NOMO-1 (cell line): ENCODE results near the gene SPINT2.
"Not testable (repeated sequence)": the region's sequence is repeated elsewhere in the genome, so short reads cannot be mapped to it uniquely, and the experiment has no call there.

ENCODE experiments used
- DNase-seq, 2 experiments: peaks; one replicate each; lab custom pipeline; 2025; ENCODE audit not compliant: unreplicated experiment in 2 of 2; lab: John Stamatoyannopoulos, UW

SPINT2 gene

GRCh38 chr19:38264486-38265212 lies at the start of gene SPINT2:
Gene SPINT2 (plus strand): TSS chr19:38264573. CDS start chr19:38264893, 320 bp downstream.
- DNase-seq, result peak in 1 of 2 experiments; percentile 66

- DNase-seq, result no peak
Observed at GRCh38 chr19:38216785-38217641, 47.4 kb upstream of the SPINT2 start.

GRCh38 chr19:38218204-38218603 lies 46.2 kb upstream of the SPINT2 start:
- DNase-seq, result no peak

- no peak for DNase-seq
Observed at GRCh38 chr19:38219221-38219620, 45.2 kb upstream of the SPINT2 start.

- no peak for DNase-seq
Observed at GRCh38 chr19:38221421-38221820, 43.0 kb upstream of the SPINT2 start.

GRCh38 chr19:38221919-38222830 lies 42.2 kb upstream of the SPINT2 start:
- DNase-seq, result no peak

- DNase-seq, result no peak
Observed at GRCh38 chr19:38223119-38223523, 41.3 kb upstream of the SPINT2 start.

GRCh38 chr19:38223617-38224013 lies 40.8 kb upstream of the SPINT2 start:
- no peak for DNase-seq

GRCh38 chr19:38224014-38224862 lies 40.1 kb upstream of the SPINT2 start, which contains the start of gene DPF1:
Gene DPF1 (minus strand): TSS chr19:38224222. CDS start chr19:38224142, 80 bp downstream.
- DNase-seq, result peak; percentile 81 to 89

- DNase-seq, result not testable (repeated sequence)
Observed at GRCh38 chr19:38224863-38225218, 39.5 kb upstream of the SPINT2 start.

- no peak for DNase-seq
Observed at GRCh38 chr19:38227287-38228004, 36.9 kb upstream of the SPINT2 start.

GRCh38 chr19:38228005-38228377 lies 36.4 kb upstream of the SPINT2 start:
- DNase-seq, result no peak

GRCh38 chr19:38228491-38229439 lies 35.6 kb upstream of the SPINT2 start:
- no peak for DNase-seq

- DNase-seq, result peak; percentile 70 to 86
Observed at GRCh38 chr19:38229585-38230073, 34.7 kb upstream of the SPINT2 start.

GRCh38 chr19:38230506-38231133 lies 33.8 kb upstream of the SPINT2 start:
- not testable (repeated sequence) for DNase-seq

- DNase-seq, result no peak
Observed at GRCh38 chr19:38231918-38232317, 32.5 kb upstream of the SPINT2 start.

- DNase-seq, result peak; percentile 63 to 68
Observed at GRCh38 chr19:38233740-38234251, 30.6 kb upstream of the SPINT2 start.
